ENCODE results near the gene ATP2A3.

- TF ChIP-seq CTCF (IDR thresholded peaks at IDR 0.05) (no peak), POLR2A (IDR thresholded peaks at IDR 0.05) (no peak)
These were observed 5.7 kb upstream of the ATP2A3 start for GRCh38 chr17:3969963-3970362.
